ENCODE data around the gene KRTAP10-7.

DNA sequence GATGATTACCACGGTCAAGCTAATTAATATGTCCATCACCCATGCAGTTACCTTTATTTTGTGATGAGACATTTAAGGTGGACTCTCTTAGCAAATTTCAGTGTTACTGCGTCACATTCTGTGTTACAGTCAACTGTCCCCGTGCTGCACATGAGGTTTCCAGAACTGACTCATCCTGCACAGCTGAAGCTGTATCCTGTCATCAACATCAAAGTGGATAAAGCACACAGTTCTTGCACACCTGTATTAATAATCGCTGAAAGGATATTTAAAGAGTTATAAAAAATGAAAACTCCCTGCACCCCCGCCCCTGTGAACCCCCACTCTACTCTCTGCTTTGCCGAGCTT lies 16.6 kb upstream of the KRTAP10-7 start:
- TF ChIP-seq POLR2A (IDR thresholded peaks at IDR 0.05): no peak
- TF ChIP-seq, protein P1, sequence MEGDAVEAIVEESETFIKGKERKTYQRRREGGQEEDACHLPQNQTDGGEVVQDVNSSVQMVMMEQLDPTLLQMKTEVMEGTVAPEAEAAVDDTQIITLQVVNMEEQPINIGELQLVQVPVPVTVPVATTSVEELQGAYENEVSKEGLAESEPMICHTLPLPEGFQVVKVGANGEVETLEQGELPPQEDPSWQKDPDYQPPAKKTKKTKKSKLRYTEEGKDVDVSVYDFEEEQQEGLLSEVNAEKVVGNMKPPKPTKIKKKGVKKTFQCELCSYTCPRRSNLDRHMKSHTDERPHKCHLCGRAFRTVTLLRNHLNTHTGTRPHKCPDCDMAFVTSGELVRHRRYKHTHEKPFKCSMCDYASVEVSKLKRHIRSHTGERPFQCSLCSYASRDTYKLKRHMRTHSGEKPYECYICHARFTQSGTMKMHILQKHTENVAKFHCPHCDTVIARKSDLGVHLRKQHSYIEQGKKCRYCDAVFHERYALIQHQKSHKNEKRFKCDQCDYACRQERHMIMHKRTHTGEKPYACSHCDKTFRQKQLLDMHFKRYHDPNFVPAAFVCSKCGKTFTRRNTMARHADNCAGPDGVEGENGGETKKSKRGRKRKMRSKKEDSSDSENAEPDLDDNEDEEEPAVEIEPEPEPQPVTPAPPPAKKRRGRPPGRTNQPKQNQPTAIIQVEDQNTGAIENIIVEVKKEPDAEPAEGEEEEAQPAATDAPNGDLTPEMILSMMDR (IDR thresholded peaks at IDR 0.05): no peak
